ENCODE data around the gene FAM117B.

The FAM117B gene

GRCh38 chr2:202635428-202636212 lies 851 bp downstream of the FAM117B start:
- in situ Hi-C loops (cut with MboI; ENCODE audit: low sequenced_read_pairs, unreplicated experiment): no loop called here
- TF ChIP-seq CTCF (IDR thresholded peaks at IDR 0.05; ENCODE audit: borderline replicate concordance, control extremely low read depth, extremely low read depth, insufficient read depth, missing control alignments): no peak
- DNase-seq (ENCODE audit: low spot score): peak; percentile 94

- no peak for TF ChIP-seq CTCF (IDR thresholded peaks at IDR 0.05; ENCODE audit: borderline replicate concordance, control extremely low read depth, extremely low read depth, insufficient read depth, missing control alignments)
- DNase-seq (ENCODE audit: low spot score): no peak
- in situ Hi-C loops (cut with MboI; ENCODE audit: low sequenced_read_pairs, unreplicated experiment): no loop called here
Observed at GRCh38 chr2:202636213-202636513, 1.4 kb downstream of the FAM117B start.

- no peak for TF ChIP-seq CTCF (IDR thresholded peaks at IDR 0.05; ENCODE audit: borderline replicate concordance, control extremely low read depth, extremely low read depth, insufficient read depth, missing control alignments)
- in situ Hi-C loops (cut with MboI; ENCODE audit: low sequenced_read_pairs, unreplicated experiment): no loop called here
- no peak for DNase-seq (ENCODE audit: low spot score)
Observed at GRCh38 chr2:202638721-202639120, 4.0 kb downstream of the FAM117B start.

GRCh38 chr2:202639231-202639630 lies 4.5 kb downstream of the FAM117B start:
- TF ChIP-seq CTCF (IDR thresholded peaks at IDR 0.05; ENCODE audit: borderline replicate concordance, control extremely low read depth, extremely low read depth, insufficient read depth, missing control alignments): no peak
- no peak for DNase-seq (ENCODE audit: low spot score)
- in situ Hi-C loops (cut with MboI; ENCODE audit: low sequenced_read_pairs, unreplicated experiment): no loop called here

GRCh38 chr2:202642567-202642966 lies 7.8 kb downstream of the FAM117B start:
- no peak for DNase-seq (ENCODE audit: low spot score)
- in situ Hi-C loops (cut with MboI; ENCODE audit: low sequenced_read_pairs, unreplicated experiment): no loop called here
- TF ChIP-seq CTCF (IDR thresholded peaks at IDR 0.05; ENCODE audit: borderline replicate concordance, control extremely low read depth, extremely low read depth, insufficient read depth, missing control alignments): no peak

GRCh38 chr2:202643012-202643858 lies 8.5 kb downstream of the FAM117B start:
- TF ChIP-seq CTCF (IDR thresholded peaks at IDR 0.05; ENCODE audit: borderline replicate concordance, control extremely low read depth, extremely low read depth, insufficient read depth, missing control alignments): no peak
- DNase-seq (ENCODE audit: low spot score): peak; percentile 34

More at GRCh38 chr2:202643012-202643858, 8.5 kb downstream of the FAM117B start:
- in situ Hi-C loops (cut with MboI; ENCODE audit: low sequenced_read_pairs, unreplicated experiment): no loop called here

Data from GM13976 (cell line).